HG03045 (cell line): Measurements from ENCODE around the gene DTNA.

Source experiments
- ATAC-seq: cut with Tn5 transposase; IDR thresholded peaks from one replicate; pipeline ENCODE4 v1.9.1; 2021; ENCODE audit warnings: mild to moderate bottlenecking, moderate library complexity; ENCODE audit not compliant: unreplicated experiment

Gene DTNA

GRCh38 chr18:34764451-34764850 lies 54.4 kb downstream of the DTNA start:
- no peak for ATAC-seq

- no peak for ATAC-seq
These were observed 57.5 kb downstream of the DTNA start for GRCh38 chr18:34767601-34768027.

- no peak for ATAC-seq
These were observed 61.9 kb downstream of the DTNA start for GRCh38 chr18:34771958-34772357.

- no peak for ATAC-seq
These were observed 62.8 kb downstream of the DTNA start for GRCh38 chr18:34772887-34773286.

GRCh38 chr18:34773378-34773777 lies 63.3 kb downstream of the DTNA start:
- ATAC-seq = no peak

GRCh38 chr18:34773961-34774766 lies 64.1 kb downstream of the DTNA start:
- ATAC-seq = no peak

- no peak for ATAC-seq
These were observed 65.4 kb downstream of the DTNA start for GRCh38 chr18:34775461-34775860.

- ATAC-seq = no peak
These were observed 69.0 kb downstream of the DTNA start for GRCh38 chr18:34779112-34779511.

- no peak for ATAC-seq
These were observed 70.8 kb downstream of the DTNA start for GRCh38 chr18:34780856-34781255.

- no peak for ATAC-seq
These were observed 73.4 kb downstream of the DTNA start for GRCh38 chr18:34783501-34783900.

- ATAC-seq = no peak
These were observed 76.2 kb downstream of the DTNA start for GRCh38 chr18:34786162-34786741.

- ATAC-seq = peak; percentile 62
These were observed 77.9 kb downstream of the DTNA start for GRCh38 chr18:34787931-34788532.

- no peak for ATAC-seq
These were observed 79.8 kb downstream of the DTNA start for GRCh38 chr18:34789768-34790344.

GRCh38 chr18:34794348-34794747 lies 84.2 kb downstream of the DTNA start:
- no peak for ATAC-seq

- no peak for ATAC-seq
These were observed 85.1 kb downstream of the DTNA start for GRCh38 chr18:34795070-34795732.

- ATAC-seq = no peak
These were observed 86.0 kb downstream of the DTNA start for GRCh38 chr18:34796035-34796657.

- ATAC-seq = no peak
These were observed 89.2 kb downstream of the DTNA start for GRCh38 chr18:34799291-34799690.

GRCh38 chr18:34800381-34800780 lies 90.3 kb downstream of the DTNA start:
- ATAC-seq = no peak

GRCh38 chr18:34801774-34802173 lies 91.7 kb downstream of the DTNA start:
- ATAC-seq = no peak

- ATAC-seq = no peak
These were observed 92.9 kb downstream of the DTNA start for GRCh38 chr18:34802959-34803358.

- ATAC-seq = no peak
These were observed 93.8 kb downstream of the DTNA start for GRCh38 chr18:34803877-34804400.
